ENCODE measurements around the gene ODF2.
"Not testable (repeated sequence)": the region's sequence is repeated elsewhere in the genome, so short reads cannot be mapped to it uniquely, and the experiment has no call there.

The ODF2 gene

GRCh38 chr9:128424268-128424780, 31.5 kb upstream of the ODF2 start:
- no peak for DNase-seq (ENCODE audit: low read depth)

DNA sequence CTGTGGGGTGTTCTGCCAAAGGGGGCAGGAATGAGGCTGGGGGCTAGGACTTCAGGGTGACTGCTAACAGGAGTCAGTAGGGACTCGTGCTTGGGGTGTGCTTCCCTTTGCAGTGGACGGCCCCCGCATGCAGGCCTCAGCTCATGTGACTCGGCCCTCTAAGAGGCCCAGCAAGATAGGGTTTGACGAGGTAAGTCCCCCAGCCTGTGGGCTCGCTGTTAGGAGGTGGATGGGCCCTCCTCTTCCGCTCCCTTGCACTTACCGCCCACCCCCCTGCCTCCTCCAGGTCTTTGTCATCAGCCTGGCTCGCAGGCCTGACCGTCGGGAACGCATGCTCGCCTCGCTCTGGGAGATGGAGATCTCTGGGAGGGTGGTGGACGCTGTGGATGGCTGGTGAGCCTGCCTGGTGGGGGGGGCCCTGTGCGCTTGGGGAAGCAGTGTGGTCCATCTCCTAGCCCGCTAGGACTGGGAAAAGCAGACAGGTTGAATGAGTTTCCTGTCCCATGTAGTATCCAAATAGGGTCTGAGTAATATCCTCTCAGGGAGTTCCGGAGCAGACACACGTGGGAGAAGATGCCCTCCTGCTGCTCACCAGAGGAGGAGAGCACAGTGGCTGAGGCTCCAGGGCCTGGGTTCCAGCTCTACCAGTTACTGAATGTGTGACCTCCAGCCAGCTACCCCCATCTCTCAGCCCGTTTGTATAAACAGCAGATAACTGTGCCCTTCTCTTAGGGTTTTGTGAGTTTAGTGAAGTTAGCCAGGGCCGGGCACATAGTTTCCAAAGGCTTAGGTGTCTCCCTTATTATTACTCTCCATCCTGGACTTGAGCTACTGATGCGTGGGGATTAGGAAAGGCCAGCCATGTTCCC, 26.9 kb upstream of the ODF2 start:
- DNase-seq (ENCODE audit: low read depth): peak; percentile 88

- DNase-seq (ENCODE audit: low read depth): peak; percentile 48
These were observed 26.2 kb upstream of the ODF2 start for GRCh38 chr9:128429513-128430086.

GRCh38 chr9:128431207-128431606, 24.6 kb upstream of the ODF2 start:
- no peak for DNase-seq (ENCODE audit: low read depth)

DNA sequence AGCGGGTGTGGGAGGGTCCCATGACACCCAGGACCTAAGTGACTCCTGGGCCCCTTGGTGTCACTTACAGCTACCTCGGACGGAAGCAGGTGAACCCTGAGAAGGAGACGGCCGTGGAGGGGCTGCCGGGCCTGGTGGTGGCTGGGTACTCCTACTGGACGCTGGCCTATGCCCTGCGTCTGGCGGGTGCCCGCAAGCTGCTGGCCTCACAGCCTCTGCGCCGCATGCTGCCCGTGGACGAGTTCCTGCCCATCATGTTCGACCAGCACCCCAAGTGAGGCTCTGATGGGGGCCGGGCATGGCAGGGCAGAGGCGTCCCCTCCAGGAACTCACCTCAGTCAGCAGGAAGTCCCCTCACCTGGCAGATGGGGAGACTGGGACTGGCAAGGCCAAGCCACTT, 21.5 kb upstream of the ODF2 start:
- no peak for DNase-seq (ENCODE audit: low read depth)

GRCh38 chr9:128435611-128436010, 20.2 kb upstream of the ODF2 start:
- no peak for DNase-seq (ENCODE audit: low read depth)

DNA sequence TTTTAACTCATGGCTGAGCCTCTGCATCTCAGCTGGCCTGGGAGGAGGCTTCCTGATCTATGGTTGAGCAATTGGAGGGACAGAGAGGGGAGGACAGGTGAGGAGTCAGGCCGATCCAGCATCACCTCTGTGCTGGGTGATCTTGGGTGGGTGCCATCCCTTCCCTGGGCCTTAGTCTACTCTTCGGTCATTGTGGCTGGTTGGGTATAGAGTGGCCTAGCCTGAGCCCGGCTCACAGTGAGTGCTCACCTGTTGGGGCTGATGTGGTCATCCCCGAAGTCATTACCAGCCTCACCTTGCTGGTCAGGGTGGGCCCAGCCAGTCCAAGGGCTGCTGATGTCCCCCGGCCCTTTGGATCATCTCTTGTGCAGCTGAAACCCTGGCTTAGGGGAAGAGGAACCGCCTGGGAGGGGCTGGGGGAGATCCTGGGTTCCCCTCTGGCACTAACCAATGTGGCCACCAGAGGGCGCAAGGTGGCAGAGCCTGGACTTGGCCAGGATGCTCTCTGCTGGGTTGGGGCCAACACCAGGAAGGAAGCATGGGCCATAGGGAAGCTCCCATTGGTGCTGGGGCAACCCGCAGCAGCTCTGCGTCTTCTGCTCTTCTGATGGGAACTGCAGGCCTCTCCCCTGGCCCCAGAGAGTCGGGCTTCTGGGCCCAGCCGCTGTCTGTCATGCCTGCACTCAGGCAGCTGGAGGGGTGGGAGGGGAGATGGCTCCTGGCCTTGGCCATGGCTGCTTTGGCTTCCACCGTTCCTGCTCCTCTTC, 17.3 kb upstream of the ODF2 start:
- peak; percentile 78 for DNase-seq (ENCODE audit: low read depth)

DNA sequence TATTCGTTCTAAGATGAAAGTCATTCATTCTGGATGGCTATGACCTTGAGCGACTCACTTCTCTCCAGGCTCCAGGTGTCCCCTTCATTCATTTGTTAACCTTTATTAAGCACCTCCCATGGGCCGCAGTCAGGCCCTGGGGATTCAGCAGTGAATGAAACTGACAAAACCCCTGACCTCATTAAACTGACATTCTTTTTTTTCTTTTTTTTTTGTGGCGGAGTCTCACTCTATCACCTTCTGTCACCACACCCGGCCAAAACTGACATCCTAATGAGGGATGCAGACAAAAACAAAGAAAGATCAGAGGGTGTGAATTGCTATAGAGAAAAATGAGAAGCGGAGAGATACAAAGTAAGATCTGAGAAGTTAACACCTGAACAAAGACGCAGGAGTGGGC, 16.5 kb upstream of the ODF2 start:
- DNase-seq (ENCODE audit: low read depth): no peak

GRCh38 chr9:128442150-128442549, 13.7 kb upstream of the ODF2 start:
- no peak for DNase-seq (ENCODE audit: low read depth)

- DNase-seq (ENCODE audit: low read depth): not testable (repeated sequence)
These were observed 9.3 kb upstream of the ODF2 start for GRCh38 chr9:128446505-128446904.

GRCh38 chr9:128448746-128449145, 7.1 kb upstream of the ODF2 start:
- DNase-seq (ENCODE audit: low read depth): no peak

GRCh38 chr9:128454991-128455390, 815 bp upstream of the ODF2 start:
- DNase-seq (ENCODE audit: low read depth): no peak

- DNase-seq (ENCODE audit: low read depth): peak; percentile 66
These were observed 831 bp downstream of the ODF2 start for GRCh38 chr9:128456613-128457061.

DNA sequence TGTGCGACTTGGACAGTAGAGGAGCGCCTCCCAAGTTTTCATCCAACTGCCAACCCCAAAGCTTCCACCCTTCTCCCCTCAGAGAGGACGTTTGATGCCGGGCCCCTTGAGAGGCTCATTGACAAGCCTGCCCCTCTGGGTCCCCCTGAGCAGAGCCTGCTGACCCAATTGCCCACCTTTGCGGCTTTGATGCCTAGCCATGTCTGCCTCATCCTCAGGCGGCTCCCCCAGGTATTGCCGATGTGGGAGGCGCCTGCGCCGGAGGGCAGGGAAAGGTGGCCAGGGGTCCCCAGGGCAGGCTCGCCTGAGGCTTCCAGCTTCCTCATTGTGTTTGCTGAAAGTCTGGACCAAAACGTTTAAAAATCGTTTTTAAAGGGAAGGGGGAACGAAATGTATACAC, 1.4 kb downstream of the ODF2 start:
- DNase-seq (ENCODE audit: low read depth): no peak

GRCh38 chr9:128459011-128459410, 3.2 kb downstream of the ODF2 start:
- no peak for DNase-seq (ENCODE audit: low read depth)

DNA sequence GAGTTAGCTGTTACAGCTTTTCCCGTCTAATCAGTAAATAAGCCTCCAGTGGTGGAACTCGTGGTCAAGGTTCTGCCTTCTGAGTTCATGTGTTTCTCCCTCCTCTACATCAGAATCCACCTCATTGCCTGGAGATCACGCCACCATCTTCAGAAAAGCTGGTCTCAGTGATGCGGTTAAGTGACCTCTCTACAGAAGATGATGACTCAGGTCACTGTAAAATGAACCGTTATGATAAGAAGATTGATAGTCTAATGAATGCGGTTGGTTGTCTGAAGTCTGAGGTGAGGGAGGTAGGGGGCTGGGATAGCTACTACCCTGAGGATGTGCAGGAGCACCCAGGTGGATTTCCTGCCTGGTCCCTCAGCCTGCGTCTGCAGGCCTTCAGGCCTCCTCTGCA, 13.3 kb downstream of the ODF2 start:
- DNase-seq (ENCODE audit: low read depth): no peak

- DNase-seq (ENCODE audit: low read depth): peak; percentile 83
These were observed 14.8 kb downstream of the ODF2 start for GRCh38 chr9:128470560-128470959.

GRCh38 chr9:128473104-128473503, 17.3 kb downstream of the ODF2 start:
- no peak for DNase-seq (ENCODE audit: low read depth)

- DNase-seq (ENCODE audit: low read depth): no peak
These were observed 20.1 kb downstream of the ODF2 start for GRCh38 chr9:128475867-128476266.

DNA sequence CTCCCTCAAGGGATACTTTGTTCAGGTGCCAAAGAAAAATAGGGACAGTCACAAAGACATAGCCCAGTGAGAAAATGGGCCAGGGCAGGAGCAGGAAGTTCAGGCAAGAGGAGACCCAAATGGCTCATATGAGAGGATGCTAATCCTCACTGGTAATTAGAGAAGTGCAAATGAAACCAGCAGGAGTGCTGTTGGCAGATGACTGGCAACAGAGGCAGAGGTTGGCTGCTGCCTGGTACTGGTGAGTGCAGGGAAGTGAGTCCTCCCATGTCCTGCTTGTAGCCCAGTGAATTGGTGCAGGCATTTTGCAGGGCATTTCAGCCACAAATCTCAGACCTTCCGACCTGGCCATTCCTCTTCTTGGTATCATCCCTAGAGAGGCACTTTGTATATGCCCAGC, 23.5 kb downstream of the ODF2 start:
- no peak for DNase-seq (ENCODE audit: low read depth)

- DNase-seq (ENCODE audit: low read depth): no peak
These were observed 25.8 kb downstream of the ODF2 start for GRCh38 chr9:128481561-128481960.

- no peak for DNase-seq (ENCODE audit: low read depth)
These were observed 26.4 kb downstream of the ODF2 start for GRCh38 chr9:128482186-128482585.
